HG03280 (cell line): ENCODE measurements around the gene PLOD1.
"Not testable (repeated sequence)": the region's sequence is repeated elsewhere in the genome, so short reads cannot be mapped to it uniquely, and the experiment has no call there.

Source experiments
- ATAC-seq: cut with Tn5 transposase; IDR thresholded peaks from one replicate; pipeline ENCODE4 v1.9.1; 2021; ENCODE audit warnings: mild to moderate bottlenecking, moderate library complexity; ENCODE audit not compliant: unreplicated experiment

Gene PLOD1

DNA sequence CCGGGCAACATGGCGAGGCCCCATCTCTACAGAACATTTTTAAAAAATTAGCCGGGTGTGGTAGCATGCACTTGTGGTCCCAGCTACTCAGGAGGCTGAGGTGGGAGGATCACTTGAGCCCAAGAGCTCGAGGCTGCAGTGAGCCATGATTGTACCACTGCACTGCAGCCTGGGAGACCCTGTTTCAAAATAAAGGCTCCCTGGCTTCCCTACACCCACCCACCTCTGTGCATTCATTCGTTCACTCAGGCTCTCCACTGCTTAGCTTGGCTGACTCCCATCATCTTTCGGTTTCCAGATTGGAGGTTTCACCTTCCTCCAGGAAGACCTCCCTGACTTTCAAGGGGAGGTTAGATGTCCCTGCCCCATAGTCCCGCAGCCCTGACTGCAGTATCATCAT, 22.5 kb upstream of the PLOD1 start:
- no peak for ATAC-seq

- ATAC-seq: not testable (repeated sequence)
Measured at GRCh38 chr1:11912482-11913216, 21.9 kb upstream of the PLOD1 start.

GRCh38 chr1:11913291-11913690, 21.2 kb upstream of the PLOD1 start:
- ATAC-seq: no peak

DNA sequence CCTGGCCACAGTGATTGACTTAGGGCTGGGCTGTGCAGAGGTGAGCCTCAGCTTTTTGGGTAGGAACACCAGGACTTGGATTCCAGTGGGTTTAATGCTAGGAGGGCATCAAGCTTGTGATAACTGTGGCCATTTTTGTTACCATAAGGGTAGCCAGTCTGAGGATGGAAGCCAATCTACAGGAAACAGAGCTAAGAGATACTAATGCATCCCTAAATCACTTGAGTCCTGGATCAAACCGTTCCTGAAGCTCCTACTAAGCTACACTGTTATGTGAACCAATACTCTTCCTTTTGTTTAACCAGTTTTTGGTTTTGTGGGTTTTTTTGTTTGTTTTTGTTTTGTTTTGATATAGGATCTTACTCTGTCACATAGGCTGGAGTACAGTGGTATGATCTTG, 20.5 kb upstream of the PLOD1 start:
- no peak for ATAC-seq

DNA sequence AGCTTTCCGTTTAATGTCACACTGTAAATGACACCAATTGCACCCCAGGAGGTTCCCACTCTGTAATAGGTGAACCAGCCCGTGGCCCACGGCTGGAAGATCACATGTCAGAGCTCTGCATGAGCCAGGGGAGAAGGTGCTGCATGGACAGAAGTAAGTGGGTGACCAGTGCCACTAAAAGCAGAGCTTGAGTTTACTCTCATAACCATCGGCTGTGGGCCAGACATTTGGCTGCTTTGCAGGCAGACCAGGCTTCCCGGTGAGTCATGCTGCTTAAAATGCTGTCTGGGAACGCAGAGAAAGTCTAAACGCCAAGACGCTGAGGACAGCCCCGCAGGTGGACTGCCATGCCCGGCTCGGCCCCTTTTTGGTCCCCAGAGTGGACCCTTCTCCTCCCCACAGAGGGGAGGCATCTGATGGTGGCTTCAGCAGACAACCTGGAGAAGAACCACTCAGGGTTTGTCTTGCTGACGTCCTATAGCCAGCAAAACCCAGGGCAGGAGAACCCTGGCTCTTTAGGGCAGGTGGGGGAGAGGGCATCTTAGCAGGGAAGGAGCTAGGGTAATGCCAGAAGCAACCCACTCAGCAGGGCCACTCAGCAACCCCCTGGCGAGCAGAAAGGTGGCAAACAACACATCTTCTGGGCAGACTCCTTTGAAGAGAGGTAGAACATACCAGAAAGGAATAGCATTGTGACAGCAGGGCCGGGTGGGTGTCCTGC, 15.6 kb upstream of the PLOD1 start:
- no peak for ATAC-seq

DNA sequence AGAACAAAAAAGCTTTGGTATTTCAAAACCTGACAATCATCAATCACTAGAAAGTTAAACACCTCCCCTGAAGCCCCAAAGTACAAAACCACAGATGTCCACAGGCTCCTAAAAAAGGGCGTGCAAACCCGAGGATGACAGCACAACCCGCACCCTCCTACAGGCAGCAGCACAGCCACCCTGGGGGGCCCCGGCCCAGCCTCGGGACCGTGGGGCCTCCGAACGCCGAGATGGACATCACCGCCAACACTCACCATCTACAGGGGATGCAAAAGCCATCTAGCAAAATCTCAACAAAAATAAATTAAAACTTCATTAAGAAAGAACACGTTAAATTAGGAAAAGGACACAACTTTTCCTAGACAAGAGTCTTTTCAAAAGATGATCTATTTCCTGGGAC, 14.9 kb upstream of the PLOD1 start:
- no peak for ATAC-seq

- ATAC-seq: no peak
Measured at GRCh38 chr1:11920239-11920903, 14.1 kb upstream of the PLOD1 start.

DNA sequence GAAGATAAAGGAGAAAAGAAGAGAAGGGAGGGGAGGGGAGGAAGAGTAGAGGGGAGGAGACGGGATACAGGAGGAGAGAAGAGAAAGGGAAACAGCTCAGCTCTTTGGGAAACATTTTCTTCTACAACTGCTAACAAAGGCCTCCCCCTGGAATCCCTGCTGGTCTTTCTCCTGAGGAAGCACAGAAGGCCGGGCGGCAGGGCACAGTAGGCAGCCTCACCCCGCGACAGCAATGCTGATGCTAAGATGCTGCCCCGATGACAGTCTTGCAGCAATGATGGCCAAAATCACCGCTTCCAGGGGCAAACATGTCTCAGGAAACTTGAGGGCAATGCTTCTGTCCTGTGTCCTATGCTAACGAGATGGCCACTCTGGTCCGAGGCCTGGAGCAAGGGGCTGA, 13.5 kb upstream of the PLOD1 start:
- ATAC-seq: no peak

DNA sequence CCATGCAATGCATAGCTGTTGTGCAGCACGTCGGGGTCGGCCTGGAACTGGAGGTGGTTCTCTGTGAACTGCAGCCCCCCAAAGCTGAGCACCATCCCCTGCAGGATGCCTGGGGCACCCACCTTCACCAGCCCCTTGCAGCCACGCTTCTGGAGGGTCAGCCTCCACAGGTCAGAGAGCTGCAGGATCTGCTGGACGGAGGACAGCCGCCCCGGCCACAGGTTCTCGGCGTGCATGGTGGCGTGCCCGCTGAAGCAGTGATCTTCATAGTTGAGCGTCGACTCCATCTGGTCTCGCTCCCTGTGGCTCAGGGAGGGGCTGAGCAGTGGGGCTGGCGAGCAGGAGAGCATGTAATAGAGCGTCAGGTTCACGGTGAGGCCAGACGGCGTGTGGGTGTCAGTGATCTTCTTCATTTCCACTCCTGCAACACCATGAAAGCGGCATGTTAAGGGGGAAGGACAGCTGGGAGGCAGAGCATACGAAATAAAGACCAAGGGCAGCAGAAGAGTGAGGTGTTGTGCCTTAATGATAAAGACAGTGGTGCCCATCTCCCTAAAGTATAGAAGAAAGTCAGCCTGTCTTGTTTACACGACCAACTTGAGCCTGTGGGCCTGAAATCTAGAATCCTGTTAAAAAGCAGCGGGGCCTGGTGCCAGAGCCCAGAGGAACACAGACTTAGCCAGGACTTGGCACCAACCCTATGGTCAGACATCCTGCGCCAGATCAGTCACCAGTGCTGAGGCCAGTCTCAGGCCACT, 11.3 kb upstream of the PLOD1 start:
- no peak for ATAC-seq

- ATAC-seq: no peak
Measured at GRCh38 chr1:11923827-11924113, 10.7 kb upstream of the PLOD1 start.

GRCh38 chr1:11924334-11925195, 10.0 kb upstream of the PLOD1 start:
- ATAC-seq: peak; percentile 2

DNA sequence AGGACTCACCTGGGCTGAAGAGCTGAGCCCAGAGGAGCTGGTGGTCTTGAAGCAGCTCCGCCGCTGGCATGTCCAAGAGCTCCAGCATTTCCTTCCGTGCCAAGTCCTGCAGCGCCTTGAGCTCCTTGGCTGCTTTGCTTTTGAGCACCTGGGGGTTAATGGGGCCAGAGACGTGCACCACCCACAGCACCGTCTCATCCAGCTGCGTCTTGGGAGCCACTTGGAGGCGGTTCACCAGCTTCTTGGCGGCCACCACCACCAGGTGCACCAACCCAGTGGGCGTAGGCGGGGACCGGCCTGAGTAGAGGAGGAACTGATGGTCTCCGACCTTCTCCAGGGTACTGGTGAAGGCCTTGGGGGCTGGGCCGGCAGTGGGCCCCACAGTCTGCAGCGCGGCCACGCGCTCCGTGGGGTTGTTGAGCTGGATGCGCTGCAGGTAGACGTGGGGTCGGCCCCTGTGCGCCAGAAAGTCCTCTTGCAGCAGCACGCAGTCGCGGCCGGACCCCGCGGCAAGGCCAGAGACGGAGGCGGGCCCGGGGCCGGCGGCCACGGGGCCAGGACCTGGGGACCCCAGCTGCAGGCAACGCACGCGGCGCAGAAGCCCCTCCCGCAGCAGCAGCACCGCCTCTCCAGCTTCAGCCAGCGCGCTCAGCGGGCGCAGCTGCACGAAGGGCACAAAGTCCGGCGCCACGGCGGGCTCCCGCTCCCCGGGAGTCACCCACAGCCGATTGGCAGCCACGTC, 9.2 kb upstream of the PLOD1 start:
- peak; percentile 19 for ATAC-seq

- peak; percentile 4 for ATAC-seq
Measured at GRCh38 chr1:11925938-11926292, 8.6 kb upstream of the PLOD1 start.

DNA sequence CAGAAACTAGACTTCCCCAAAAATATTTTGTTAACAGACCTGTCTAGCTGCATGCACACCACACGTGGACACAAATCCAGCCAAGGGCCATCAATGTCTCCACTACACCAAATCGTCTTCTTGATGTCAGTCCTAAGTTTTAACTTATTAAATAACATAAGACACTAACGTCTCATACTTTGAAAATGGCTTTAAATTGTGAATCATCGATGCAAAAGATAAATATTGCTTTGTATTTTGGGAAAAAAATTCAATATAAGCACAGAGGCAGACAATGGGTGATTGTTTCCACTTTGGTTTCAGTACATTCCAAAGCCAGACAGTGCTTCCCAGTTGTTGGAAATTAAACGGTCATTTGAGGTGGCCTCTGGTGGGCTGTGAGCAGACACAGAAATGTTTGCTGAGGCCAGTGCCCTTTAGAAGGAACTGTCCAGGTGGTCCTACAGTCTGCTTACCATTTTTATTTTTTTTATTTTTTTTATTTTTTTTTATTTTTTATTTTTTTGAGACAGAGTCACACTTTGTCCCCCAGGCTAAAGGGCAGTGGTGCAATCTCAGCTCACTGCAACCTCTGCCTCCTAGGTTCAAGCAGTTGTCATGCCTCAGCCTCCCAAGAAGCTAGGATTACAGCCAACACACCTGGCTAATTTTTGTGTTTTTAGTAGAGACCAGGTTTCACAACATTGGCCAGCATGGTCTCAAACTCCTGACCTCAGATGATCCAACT, 6.5 kb upstream of the PLOD1 start:
- no peak for ATAC-seq

GRCh38 chr1:11929849-11930248, 4.7 kb upstream of the PLOD1 start:
- ATAC-seq: no peak

DNA sequence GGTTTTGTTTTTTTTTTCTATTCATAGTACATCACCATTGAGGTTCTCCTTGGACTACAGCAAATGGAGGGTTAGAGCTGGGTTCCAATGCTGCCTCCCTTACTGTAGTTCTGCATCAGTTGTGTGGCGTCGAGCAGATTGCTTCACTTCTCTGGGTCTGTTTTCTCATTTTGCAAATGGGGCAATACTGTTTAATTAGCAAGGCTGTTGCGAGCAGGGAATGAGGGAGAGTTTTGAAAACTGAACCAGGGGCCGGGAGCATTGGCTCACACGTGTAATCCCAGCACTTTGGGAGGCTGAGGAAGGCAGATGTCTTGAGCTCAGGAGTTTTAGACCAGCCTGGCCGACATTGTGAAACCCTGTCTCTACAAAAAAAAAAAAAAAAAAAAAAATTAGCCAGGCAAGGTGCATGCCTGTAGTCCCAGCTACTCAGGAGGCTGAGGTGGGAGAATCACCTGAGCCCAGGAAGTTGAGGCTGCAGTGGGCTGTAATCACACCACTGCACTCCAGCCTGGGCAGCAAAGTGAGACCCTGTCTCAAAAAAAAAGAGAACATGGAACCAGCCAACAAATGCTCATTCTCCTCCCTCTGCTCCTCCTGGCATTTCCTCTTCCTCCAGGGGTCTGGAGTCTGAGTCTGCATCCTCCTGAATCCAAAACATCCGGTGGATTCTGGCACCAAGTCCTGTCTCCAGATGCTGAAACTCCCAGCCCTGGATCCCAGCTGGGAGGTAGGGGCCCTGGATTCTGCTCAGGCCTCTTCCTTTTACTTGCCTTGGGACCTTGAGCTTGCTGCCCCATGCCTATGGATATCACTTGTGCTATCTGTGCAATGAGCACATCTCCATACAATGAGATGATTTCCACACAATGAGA, 3.7 kb upstream of the PLOD1 start:
- ATAC-seq: no peak

- no peak for ATAC-seq
Measured at GRCh38 chr1:11931845-11932244, 2.7 kb upstream of the PLOD1 start.

- ATAC-seq: no peak
Measured at GRCh38 chr1:11935057-11935412, 518 bp downstream of the PLOD1 start.
